ENCODE measurements around the gene KCP. TPM values are rescaled to one million over a fixed set of nuclear protein-coding genes. Genes with fewer than 3 reads are reported as not detected.

The KCP gene
- total and polyA plus RNA-seq, 8 donors, result 0.73 to 2.3 (median 1.6) TPM; not detected in 5

GRCh38 chr7:128941946-128942526 is 31.5 kb upstream of the KCP start:
- no peak for DNase-seq
- peaks cover 17 to 29% (median 24%) of the 10 kb centered on the region in 4 donors for H3K4me1 ChIP-seq
- H3K9me3 ChIP-seq, result no peaks in the 10 kb centered on the region
- H3K4me3 ChIP-seq, result no peak overlapping the region
- intact Hi-C loops (cut with DNase I; ENCODE audit: low total_unique reads), result no loop called here
- peaks cover 0 to 40% (median 0%) of the 10 kb centered on the region in 3 donors for H3K27me3 ChIP-seq
- TF ChIP-seq EP300 (IDR thresholded peaks at IDR 0.05) (no peak), POLR2AphosphoS5 (IDR thresholded peaks at IDR 0.05) (no peak), POLR2A (IDR thresholded peaks at IDR 0.05) (no peak)
- TF ChIP-seq, protein P1, sequence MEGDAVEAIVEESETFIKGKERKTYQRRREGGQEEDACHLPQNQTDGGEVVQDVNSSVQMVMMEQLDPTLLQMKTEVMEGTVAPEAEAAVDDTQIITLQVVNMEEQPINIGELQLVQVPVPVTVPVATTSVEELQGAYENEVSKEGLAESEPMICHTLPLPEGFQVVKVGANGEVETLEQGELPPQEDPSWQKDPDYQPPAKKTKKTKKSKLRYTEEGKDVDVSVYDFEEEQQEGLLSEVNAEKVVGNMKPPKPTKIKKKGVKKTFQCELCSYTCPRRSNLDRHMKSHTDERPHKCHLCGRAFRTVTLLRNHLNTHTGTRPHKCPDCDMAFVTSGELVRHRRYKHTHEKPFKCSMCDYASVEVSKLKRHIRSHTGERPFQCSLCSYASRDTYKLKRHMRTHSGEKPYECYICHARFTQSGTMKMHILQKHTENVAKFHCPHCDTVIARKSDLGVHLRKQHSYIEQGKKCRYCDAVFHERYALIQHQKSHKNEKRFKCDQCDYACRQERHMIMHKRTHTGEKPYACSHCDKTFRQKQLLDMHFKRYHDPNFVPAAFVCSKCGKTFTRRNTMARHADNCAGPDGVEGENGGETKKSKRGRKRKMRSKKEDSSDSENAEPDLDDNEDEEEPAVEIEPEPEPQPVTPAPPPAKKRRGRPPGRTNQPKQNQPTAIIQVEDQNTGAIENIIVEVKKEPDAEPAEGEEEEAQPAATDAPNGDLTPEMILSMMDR (IDR thresholded peaks at IDR 0.05), result no peak
- H3K36me3 ChIP-seq, result peaks cover 0 to 16% (median 8%) of the 10 kb centered on the region in 4 donors
- 80 to 92% (median 86%) methylated on average over 11 to 16 of the region's 16 CpGs for WGBS, 5 donors
- H3K27ac ChIP-seq, result no peak overlapping the region

DNA sequence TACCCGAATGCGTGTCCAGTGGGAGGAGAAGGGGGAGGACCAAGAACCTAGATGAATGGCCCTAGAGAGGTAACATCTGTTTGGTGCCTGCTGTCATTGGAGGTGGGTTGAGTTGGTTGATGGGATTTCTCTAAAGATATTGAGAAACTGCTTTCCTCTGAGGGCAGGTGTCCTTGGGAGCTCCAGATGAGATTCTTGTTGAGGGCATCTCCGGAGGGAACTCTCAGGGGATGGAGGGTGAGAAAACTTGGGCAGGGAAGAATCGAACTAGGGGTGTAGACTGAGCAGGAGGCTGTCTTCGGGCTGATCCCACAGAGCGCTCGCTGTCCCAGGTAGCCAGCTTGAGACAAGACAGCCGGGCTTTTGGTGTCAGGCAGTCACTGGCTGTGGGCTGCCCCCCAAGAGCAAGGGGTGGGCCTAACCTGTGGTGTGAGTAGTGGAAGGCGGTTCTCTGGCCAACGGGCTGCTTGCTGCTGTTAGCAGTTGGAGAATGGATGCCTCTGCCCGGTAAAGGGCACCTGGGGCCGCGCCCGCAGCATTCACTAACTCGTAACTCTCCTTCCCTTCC is 30.9 kb upstream of the KCP start:
- H3K4me3 ChIP-seq, result peak overlapping the region in 2 of 4 donors; percentile 14 to 90
- H3K36me3 ChIP-seq, result peaks cover 0 to 9% (median 5%) of the 10 kb centered on the region in 4 donors
- H3K9me3 ChIP-seq, result no peaks in the 10 kb centered on the region
- WGBS, 5 donors, result 84 to 93% (median 87%) methylated on average over 15 of the region's 15 CpGs
- intact Hi-C loops (cut with DNase I; ENCODE audit: low total_unique reads), result no loop called here
- H3K27me3 ChIP-seq, result peaks cover 0 to 44% (median 0%) of the 10 kb centered on the region in 3 donors
- peak overlapping the region in 2 of 5 donors; percentile 73 to 75 for H3K27ac ChIP-seq
- no peak for DNase-seq
- TF ChIP-seq, protein P1 (IDR thresholded peaks at IDR 0.05), result no peak
- TF ChIP-seq POLR2A (IDR thresholded peaks at IDR 0.05) (no peak), EP300 (IDR thresholded peaks at IDR 0.05) (no peak), POLR2AphosphoS5 (IDR thresholded peaks at IDR 0.05) (no peak)
- H3K4me1 ChIP-seq, result peaks cover 17 to 29% (median 24%) of the 10 kb centered on the region in 4 donors

GRCh38 chr7:128940494-128941322 is 30.2 kb upstream of the KCP start:
- intact Hi-C loops (cut with DNase I; ENCODE audit: low total_unique reads), result no loop called here
- peaks cover 0 to 45% (median 0%) of the 10 kb centered on the region in 3 donors for H3K27me3 ChIP-seq
- H3K4me3 ChIP-seq, result peak overlapping the region in 3 of 4 donors; percentile 9 to 90 (median 66)

More at GRCh38 chr7:128940494-128941322, 30.2 kb upstream of the KCP start:
- Histone ChIP-seq H3K36me3 (peaks cover 0 to 3% (median under 1%) of the 10 kb centered on the region in 4 donors), H3K27ac (peak overlapping the region in 3 of 5 donors; percentile 26 to 75 (median 73)), H3K4me1 (peaks cover 17 to 29% (median 24%) of the 10 kb centered on the region in 4 donors), H3K9me3 (no peaks in the 10 kb centered on the region)
- peak; percentile 48 to 63 for DNase-seq
- 69 to 78% (median 76%) methylated on average over 19 to 20 of the region's 20 CpGs for WGBS, 5 donors
- TF ChIP-seq EP300 (IDR thresholded peaks at IDR 0.05) (no peak), POLR2AphosphoS5 (IDR thresholded peaks at IDR 0.05) (no peak), POLR2A (IDR thresholded peaks at IDR 0.05) (no peak)
- TF ChIP-seq, protein P1 (IDR thresholded peaks at IDR 0.05), result no peak

Data from stomach (tissue), 9 donors.